CD4-positive, alpha-beta memory T cell (primary cell): ENCODE results near the gene SRPK2. TPM values are rescaled to one million over a fixed set of nuclear protein-coding genes. Genes with fewer than 3 reads are reported as not detected.

Experiments
- CTCF ChIA-PET: fragments of 350-600 bp; sonication (Branson Sonifier 250); formaldehyde crosslinking; loops from one replicate; lab custom pipeline; 2021; ENCODE audit warnings: inconsistent platforms; ENCODE audit not compliant: partially characterized antibody; lab: Charles Lee
- POLR2A ChIA-PET: fragments of 350-600 bp; sonication (Branson Sonifier 250); formaldehyde crosslinking; loops from one replicate; lab custom pipeline; 2021; ENCODE audit not compliant: partially characterized antibody; lab: Charles Lee
- DNase-seq, 5 donors: peaks; one replicate each; pipeline versions ENCODE4 v3.0.0 to v3.0.0-alpha.2; 2020 to 2022; ENCODE audit warnings: mixed read lengths in 1 of 5
- H3K27ac ChIP-seq: one replicate; pipeline ENCODE4 v1.7.0; 2013; ENCODE audit warnings: low read depth, low read length
- H3K27me3 ChIP-seq: 2 replicates; pipeline ENCODE4 v1.7.0; 2013; ENCODE audit warnings: mild to moderate bottlenecking, low read length, moderate library complexity; ENCODE audit not compliant: insufficient read depth
- H3K36me3 ChIP-seq: 2 replicates; pipeline ENCODE4 v1.7.0; 2013; ENCODE audit warnings: mild to moderate bottlenecking, low read length, moderate library complexity; ENCODE audit not compliant: insufficient read depth
- H3K4me1 ChIP-seq: 2 replicates; pipeline ENCODE4 v1.7.0; 2013; ENCODE audit warnings: mild to moderate bottlenecking, low read length, moderate library complexity; ENCODE audit not compliant: insufficient read depth
- H3K4me3 ChIP-seq, 2 donors: one replicate each; pipeline ENCODE4 v1.7.0; 2013; ENCODE audit warnings: low read length in 2 of 2, mild to moderate bottlenecking in 1 of 2
- H3K9me3 ChIP-seq, 2 donors: one replicate each; pipeline ENCODE4 v1.7.0; 2013; ENCODE audit warnings: low read length in 2 of 2, control low read depth in 1 of 2; ENCODE audit not compliant: control insufficient read depth in 1 of 2
- H3K27ac Mint-ChIP-seq, 7 donors: one replicate each; pipeline ENCODE4 v1.8.0; 2020 to 2021; ENCODE audit warnings: mixed read lengths in 7 of 7, mild to moderate bottlenecking in 6 of 7, inconsistent platforms in 3 of 7, moderate library complexity in 3 of 7
- H3K27me3 Mint-ChIP-seq, 2 donors: one replicate each; pipeline ENCODE4 v1.8.0; 2020 to 2021; ENCODE audit warnings: mixed read lengths in 2 of 2
- H3K36me3 Mint-ChIP-seq, 2 donors: one replicate each; pipeline ENCODE4 v1.8.0; 2020 to 2021; ENCODE audit warnings: mixed read lengths in 2 of 2, inconsistent platforms in 1 of 2, mild to moderate bottlenecking in 1 of 2
- H3K4me1 Mint-ChIP-seq, 4 donors: one replicate each; pipeline ENCODE4 v1.8.0; 2020 to 2021; ENCODE audit warnings: mixed read lengths in 4 of 4, mild to moderate bottlenecking in 1 of 4
- H3K4me3 Mint-ChIP-seq, 8 donors: one replicate each; pipeline ENCODE4 v1.8.0; 2020 to 2021; ENCODE audit warnings: mixed read lengths in 8 of 8, mild to moderate bottlenecking in 7 of 8, moderate library complexity in 6 of 8, inconsistent platforms in 3 of 8
- H3K9me3 Mint-ChIP-seq, 8 donors: one replicate each; pipeline ENCODE4 v1.8.0; 2020 to 2021; ENCODE audit warnings: mixed read lengths in 8 of 8, mild to moderate bottlenecking in 5 of 8, inconsistent platforms in 3 of 8, moderate library complexity in 1 of 8
- intact Hi-C: fragments of 100-400 bp; cut with micrococcal nuclease; formaldehyde crosslinking; loops from one replicate; pipeline ENCODE4 v1.15.1; 2023
- polyA plus RNA-seq, 2 donors: library from polyadenylated mRNA; unstranded; fragments of 300-500 nt; fragmentation: Illumina TruSeq; gene quantifications; one replicate each; pipeline ENCODE4 v1.2.3, GENCODE V29; 2021
- total RNA-seq, 2 experiments: library from RNA; stranded (reverse); gene quantifications; one replicate each; pipeline ENCODE4 v1.2.3, GENCODE V29; 2021

Gene SRPK2
- total and polyA plus RNA-seq, 4 experiments from 2014 or later = 36.0 to 55.2 (median 51.7) TPM

DNA sequence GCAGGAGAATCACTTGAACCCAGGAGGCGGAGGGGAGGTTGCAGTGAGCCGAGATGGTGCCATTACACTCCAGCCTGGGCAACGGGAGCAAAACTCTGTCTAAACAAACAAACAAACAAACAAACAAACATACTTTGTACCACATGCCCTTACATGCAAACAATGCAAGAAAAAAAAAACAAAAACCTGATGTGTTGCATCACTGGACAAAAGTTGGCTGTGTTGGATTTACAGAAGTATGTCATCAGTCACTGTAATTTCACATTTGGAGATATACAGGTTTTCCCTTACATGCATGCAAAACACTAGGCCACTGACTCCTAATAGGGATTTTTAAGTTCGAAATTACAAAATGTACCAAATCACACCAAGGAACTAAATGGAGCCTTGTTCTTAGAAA lies 138.5 kb downstream of the SRPK2 start:
- peaks cover 29 to 42% (median 31%) of the 10 kb centered on the region in 4 donors for H3K4me1 Mint-ChIP-seq
- no peak overlapping the region for H3K4me3 Mint-ChIP-seq
- peaks cover 0 to 5% of the 10 kb centered on the region in 2 donors for H3K36me3 Mint-ChIP-seq
- Histone ChIP-seq H3K27me3 (no peaks in the 10 kb centered on the region), H3K4me1 (peaks cover 19% of the 10 kb centered on the region), H3K36me3 (no peaks in the 10 kb centered on the region), H3K27ac (no peak overlapping the region), H3K4me3 (no peak overlapping the region), H3K9me3 (no peaks in the 10 kb centered on the region)
- H3K27me3 Mint-ChIP-seq = no peaks in the 10 kb centered on the region
- H3K9me3 Mint-ChIP-seq = no peaks in the 10 kb centered on the region
- POLR2A ChIA-PET = no interaction called here
- intact Hi-C loops = no loop called here
- no peak for DNase-seq
- CTCF ChIA-PET = interaction anchor here (1.2 kb wide), 1 partner anchor 12 kb away, joined by 4 read pairs; no protein-coding TSS in a partner anchor
- no peak overlapping the region for H3K27ac Mint-ChIP-seq

GRCh38 chr7:105249216-105249615 lies 139.5 kb downstream of the SRPK2 start:
- no peak overlapping the region for H3K4me3 Mint-ChIP-seq
- peaks cover 0 to 3% of the 10 kb centered on the region in 2 donors for H3K36me3 Mint-ChIP-seq
- Histone ChIP-seq H3K27ac (no peak overlapping the region), H3K4me3 (no peak overlapping the region), H3K4me1 (peaks cover 19% of the 10 kb centered on the region), H3K27me3 (no peaks in the 10 kb centered on the region), H3K9me3 (no peaks in the 10 kb centered on the region), H3K36me3 (no peaks in the 10 kb centered on the region)
- CTCF ChIA-PET = no interaction called here
- intact Hi-C loops = no loop called here
- POLR2A ChIA-PET = no interaction called here
- H3K27ac Mint-ChIP-seq = no peak overlapping the region
- DNase-seq = no peak
- peaks cover 27 to 38% (median 32%) of the 10 kb centered on the region in 4 donors for H3K4me1 Mint-ChIP-seq
- H3K27me3 Mint-ChIP-seq = no peaks in the 10 kb centered on the region
- H3K9me3 Mint-ChIP-seq = no peaks in the 10 kb centered on the region

DNA sequence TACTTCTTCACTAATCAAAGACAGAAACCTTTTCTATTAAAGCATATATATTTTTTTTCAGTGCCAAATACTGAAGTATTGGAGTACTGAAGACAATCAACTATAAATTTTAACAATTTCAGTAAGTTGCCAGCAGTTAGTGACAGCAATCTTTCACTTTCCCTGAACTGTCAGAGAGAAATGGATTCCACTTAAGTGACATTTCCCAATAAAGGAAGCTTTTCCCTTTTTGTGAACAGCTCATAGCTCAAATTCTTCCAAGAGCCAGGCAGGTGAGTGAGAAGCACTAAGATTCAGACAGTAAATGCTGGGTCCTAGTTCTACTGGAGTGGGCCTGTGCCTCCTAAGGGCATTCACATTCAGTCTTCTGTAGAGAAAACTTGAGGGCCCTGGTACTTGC lies 142.0 kb downstream of the SRPK2 start:
- ChIA-PET POLR2A (no interaction called here), CTCF (interaction anchor here (0.5 to 0.6 kb wide), 2 partner anchors 69 to 119 kb away, joined by 3 read pairs; no protein-coding TSS in a partner anchor)
- Histone ChIP-seq H3K27ac (no peak overlapping the region), H3K36me3 (no peaks in the 10 kb centered on the region), H3K4me1 (peaks cover 5% of the 10 kb centered on the region), H3K27me3 (no peaks in the 10 kb centered on the region), H3K4me3 (no peak overlapping the region), H3K9me3 (no peaks in the 10 kb centered on the region)
- Mint-ChIP-seq H3K27ac (no peak overlapping the region), H3K9me3 (no peaks in the 10 kb centered on the region), H3K36me3 (peaks cover 0 to 13% of the 10 kb centered on the region in 2 donors), H3K4me3 (no peak overlapping the region), H3K27me3 (no peaks in the 10 kb centered on the region), H3K4me1 (peaks cover 20 to 35% (median 22%) of the 10 kb centered on the region in 4 donors)
- no peak for DNase-seq
- intact Hi-C loops = no loop called here

DNA sequence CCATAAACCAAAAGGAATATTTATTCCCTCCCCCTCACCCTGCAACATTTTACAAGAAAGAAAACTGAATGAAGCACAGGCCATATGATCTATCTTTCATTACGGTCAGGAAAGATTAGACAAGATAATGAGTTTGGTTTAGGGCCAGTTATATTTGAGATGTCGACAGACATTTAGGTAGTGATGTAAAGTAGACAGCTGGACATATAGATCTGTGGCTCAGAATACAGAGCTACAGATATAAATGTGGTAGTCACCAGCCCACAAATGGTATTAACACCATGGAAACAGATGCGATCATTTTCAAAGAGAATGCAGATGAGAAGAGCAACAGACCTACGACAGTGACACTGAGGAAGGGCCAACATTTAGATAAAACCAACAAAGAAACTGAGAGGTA lies 142.5 kb downstream of the SRPK2 start:
- no peaks in the 10 kb centered on the region for H3K9me3 ChIP-seq
- H3K36me3 Mint-ChIP-seq = peaks cover 0 to 13% of the 10 kb centered on the region in 2 donors
- no peaks in the 10 kb centered on the region for H3K9me3 Mint-ChIP-seq
- H3K27me3 ChIP-seq = no peaks in the 10 kb centered on the region
- no peaks in the 10 kb centered on the region for H3K27me3 Mint-ChIP-seq
- intact Hi-C loops = no loop called here
- H3K4me1 ChIP-seq = peaks cover 9% of the 10 kb centered on the region
- no peak overlapping the region for H3K27ac Mint-ChIP-seq
- no peaks in the 10 kb centered on the region for H3K36me3 ChIP-seq
- no peak for DNase-seq
- ChIA-PET POLR2A (no interaction called here), CTCF (interaction anchor here (0.5 to 0.6 kb wide), 2 partner anchors 69 to 120 kb away, joined by 3 read pairs; no protein-coding TSS in a partner anchor)
- no peak overlapping the region for H3K4me3 Mint-ChIP-seq
- H3K4me1 Mint-ChIP-seq = peaks cover 18 to 36% (median 21%) of the 10 kb centered on the region in 4 donors
- no peak overlapping the region for H3K27ac ChIP-seq
- H3K4me3 ChIP-seq = no peak overlapping the region

DNA sequence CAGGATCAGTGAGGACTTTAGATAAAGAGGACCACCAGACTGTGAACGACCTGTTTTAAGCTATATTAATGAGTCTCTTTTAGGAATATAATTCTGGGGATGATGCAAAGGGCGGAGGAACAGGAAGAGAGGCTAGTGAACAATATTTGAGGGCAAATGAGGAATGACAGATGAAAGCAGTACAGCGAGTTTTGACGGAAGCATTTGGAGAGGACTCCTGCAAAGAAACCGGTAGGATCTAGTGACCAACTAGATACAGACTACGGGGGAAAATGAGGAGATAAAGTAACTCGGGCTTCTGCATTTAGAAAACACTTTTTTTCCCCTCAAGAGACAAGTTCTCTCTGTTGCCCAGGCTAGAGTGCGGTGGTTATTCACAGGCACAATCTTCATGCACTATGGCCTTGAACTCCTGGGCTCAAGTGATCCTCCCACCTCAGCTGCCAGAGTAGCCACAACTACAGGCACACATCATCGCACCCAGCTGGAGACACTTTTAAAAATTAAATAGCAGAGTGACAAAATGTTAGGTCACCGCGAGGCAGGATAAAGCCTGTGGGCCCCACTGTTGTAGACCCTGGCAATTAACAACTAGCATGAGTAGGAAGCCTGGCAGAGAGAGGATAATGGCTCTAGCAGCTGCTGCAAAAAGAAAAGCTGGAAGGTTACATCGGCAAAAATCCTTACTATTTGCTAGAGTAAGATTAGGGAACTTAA lies 143.2 kb downstream of the SRPK2 start:
- intact Hi-C loops = no loop called here
- POLR2A ChIA-PET = no interaction called here
- Histone ChIP-seq H3K27me3 (no peaks in the 10 kb centered on the region), H3K36me3 (no peaks in the 10 kb centered on the region), H3K4me1 (peaks cover 9% of the 10 kb centered on the region), H3K9me3 (no peaks in the 10 kb centered on the region), H3K27ac (no peak overlapping the region), H3K4me3 (no peak overlapping the region)
- H3K4me1 Mint-ChIP-seq = peaks cover 14 to 39% (median 22%) of the 10 kb centered on the region in 4 donors
- no peaks in the 10 kb centered on the region for H3K27me3 Mint-ChIP-seq
- peaks cover 0 to 13% of the 10 kb centered on the region in 2 donors for H3K36me3 Mint-ChIP-seq
- CTCF ChIA-PET = no interaction called here
- no peak for DNase-seq
- H3K9me3 Mint-ChIP-seq = no peaks in the 10 kb centered on the region
- H3K27ac Mint-ChIP-seq = no peak overlapping the region
- H3K4me3 Mint-ChIP-seq = no peak overlapping the region

- H3K9me3 Mint-ChIP-seq = no peaks in the 10 kb centered on the region
- Histone ChIP-seq H3K27ac (no peak overlapping the region), H3K27me3 (no peaks in the 10 kb centered on the region), H3K4me1 (peaks cover 9% of the 10 kb centered on the region), H3K4me3 (no peak overlapping the region), H3K9me3 (no peaks in the 10 kb centered on the region), H3K36me3 (no peaks in the 10 kb centered on the region)
- intact Hi-C loops = no loop called here
- CTCF ChIA-PET = interaction anchor here (0.6 kb wide), 1 partner anchor 53 kb away, joined by 3 read pairs; no protein-coding TSS in a partner anchor
- no peak overlapping the region for H3K27ac Mint-ChIP-seq
- peaks cover 0 to 13% of the 10 kb centered on the region in 2 donors for H3K36me3 Mint-ChIP-seq
- H3K4me3 Mint-ChIP-seq = no peak overlapping the region
- POLR2A ChIA-PET = no interaction called here
- no peak for DNase-seq
- H3K27me3 Mint-ChIP-seq = no peaks in the 10 kb centered on the region
- H3K4me1 Mint-ChIP-seq = peaks cover 21 to 48% (median 27%) of the 10 kb centered on the region in 4 donors
Observed at GRCh38 chr7:105244594-105244993, 144.1 kb downstream of the SRPK2 start.

DNA sequence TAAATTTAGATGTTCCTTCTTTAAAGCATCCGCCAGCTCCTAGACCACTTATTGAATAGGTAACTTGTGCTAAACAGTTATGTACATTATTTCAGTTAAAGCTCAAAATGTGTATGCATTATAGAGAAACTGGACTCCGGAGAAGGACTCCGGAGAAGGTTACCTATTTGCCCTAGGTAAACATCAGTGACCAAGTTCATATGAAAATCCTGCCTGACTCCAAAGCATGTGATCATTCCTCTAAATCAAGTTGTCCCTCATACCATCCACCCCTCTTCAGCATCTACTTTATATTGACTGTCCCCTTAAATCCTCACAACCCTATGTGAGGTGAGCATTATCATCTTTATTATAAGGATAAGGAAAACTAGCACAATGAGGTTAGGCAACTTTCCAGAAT lies 147.5 kb downstream of the SRPK2 start:
- H3K4me1 ChIP-seq = peaks cover 27% of the 10 kb centered on the region
- no peak overlapping the region for H3K4me3 ChIP-seq
- no peaks in the 10 kb centered on the region for H3K27me3 ChIP-seq
- no peaks in the 10 kb centered on the region for H3K36me3 ChIP-seq
- H3K27ac Mint-ChIP-seq = no peak overlapping the region
- H3K36me3 Mint-ChIP-seq = peaks cover 0 to 10% of the 10 kb centered on the region in 2 donors
- POLR2A ChIA-PET = no interaction called here
- no peaks in the 10 kb centered on the region for H3K9me3 Mint-ChIP-seq
- no peak overlapping the region for H3K4me3 Mint-ChIP-seq
- no peak overlapping the region for H3K27ac ChIP-seq
- H3K4me1 Mint-ChIP-seq = peaks cover 44 to 71% (median 45%) of the 10 kb centered on the region in 4 donors
- no peaks in the 10 kb centered on the region for H3K9me3 ChIP-seq
- no peak for DNase-seq
- H3K27me3 Mint-ChIP-seq = no peaks in the 10 kb centered on the region
- CTCF ChIA-PET = interaction anchor here (1.3 kb wide), 1 partner anchor 21 kb away, joined by 3 read pairs; no protein-coding TSS in a partner anchor
- intact Hi-C loops = no loop called here
